GM12873 (cell line): Measurements from ENCODE around the gene BDKRB2.

Experiments
- TF ChIP-seq, protein P1 (sequence below): IDR thresholded peaks from 2 replicates; pipeline ENCODE4 v1.5.1; 2012; ENCODE audit warnings: low read depth, mild to moderate bottlenecking, moderate library complexity, low read length, control low read depth; ENCODE audit not compliant: insufficient read depth; ENCODE audit errors: missing control alignments

Gene BDKRB2

DNA sequence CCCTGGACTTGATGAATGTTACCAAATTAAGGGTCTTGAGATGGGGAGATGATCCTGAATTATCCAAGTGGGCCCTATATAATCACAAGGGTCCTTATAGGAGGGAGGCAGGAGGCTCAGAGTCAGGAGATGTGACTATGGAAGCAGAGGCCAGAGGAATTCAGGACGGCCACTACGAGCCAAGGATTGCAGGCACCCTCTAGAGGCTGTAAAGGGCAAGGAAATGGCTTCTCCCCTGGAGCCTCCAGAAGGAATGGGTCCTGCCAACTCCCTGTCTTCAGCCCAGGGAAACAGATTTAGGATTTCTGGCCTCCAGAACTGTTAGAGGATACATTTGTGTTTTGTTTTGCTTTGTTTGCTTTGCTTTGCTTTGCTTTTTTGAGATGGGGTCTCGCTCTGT is 60.2 kb downstream of the BDKRB2 start:
- TF ChIP-seq, protein P1, sequence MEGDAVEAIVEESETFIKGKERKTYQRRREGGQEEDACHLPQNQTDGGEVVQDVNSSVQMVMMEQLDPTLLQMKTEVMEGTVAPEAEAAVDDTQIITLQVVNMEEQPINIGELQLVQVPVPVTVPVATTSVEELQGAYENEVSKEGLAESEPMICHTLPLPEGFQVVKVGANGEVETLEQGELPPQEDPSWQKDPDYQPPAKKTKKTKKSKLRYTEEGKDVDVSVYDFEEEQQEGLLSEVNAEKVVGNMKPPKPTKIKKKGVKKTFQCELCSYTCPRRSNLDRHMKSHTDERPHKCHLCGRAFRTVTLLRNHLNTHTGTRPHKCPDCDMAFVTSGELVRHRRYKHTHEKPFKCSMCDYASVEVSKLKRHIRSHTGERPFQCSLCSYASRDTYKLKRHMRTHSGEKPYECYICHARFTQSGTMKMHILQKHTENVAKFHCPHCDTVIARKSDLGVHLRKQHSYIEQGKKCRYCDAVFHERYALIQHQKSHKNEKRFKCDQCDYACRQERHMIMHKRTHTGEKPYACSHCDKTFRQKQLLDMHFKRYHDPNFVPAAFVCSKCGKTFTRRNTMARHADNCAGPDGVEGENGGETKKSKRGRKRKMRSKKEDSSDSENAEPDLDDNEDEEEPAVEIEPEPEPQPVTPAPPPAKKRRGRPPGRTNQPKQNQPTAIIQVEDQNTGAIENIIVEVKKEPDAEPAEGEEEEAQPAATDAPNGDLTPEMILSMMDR, result no peak

DNA sequence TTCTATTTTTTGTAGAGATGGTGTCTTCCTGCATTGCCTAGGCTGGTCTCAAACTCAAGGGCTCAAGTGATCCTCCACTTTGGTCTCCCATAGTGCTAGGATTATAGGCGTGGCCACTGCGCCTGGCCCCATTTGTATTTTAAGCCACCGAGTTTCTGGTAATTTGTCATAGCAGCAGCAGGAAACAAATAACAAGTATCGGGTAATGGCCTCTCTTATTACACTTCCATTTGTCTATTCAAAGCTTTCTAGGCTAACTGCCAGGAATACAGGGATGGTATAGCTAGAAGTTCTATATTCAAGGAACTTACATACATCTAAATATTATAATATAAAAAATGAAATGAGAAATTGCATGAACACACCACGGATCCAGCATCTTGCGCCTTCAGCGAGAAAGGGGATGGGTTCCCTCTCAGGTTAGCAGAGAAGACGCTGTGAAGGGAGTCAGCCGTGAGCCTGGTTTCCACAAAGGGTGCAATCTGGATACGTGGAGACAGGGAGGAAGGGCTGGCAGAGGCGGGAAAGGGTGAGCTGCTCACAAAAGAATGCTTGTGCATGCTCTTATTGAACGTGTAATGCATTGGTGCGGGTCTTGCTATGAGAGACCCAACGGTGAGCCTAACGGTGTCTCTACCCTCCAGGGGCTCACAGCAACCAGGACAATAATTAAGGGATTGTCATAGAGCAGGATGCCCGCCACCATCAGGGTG is 60.9 kb downstream of the BDKRB2 start:
- TF ChIP-seq, protein P1, result no peak

DNA sequence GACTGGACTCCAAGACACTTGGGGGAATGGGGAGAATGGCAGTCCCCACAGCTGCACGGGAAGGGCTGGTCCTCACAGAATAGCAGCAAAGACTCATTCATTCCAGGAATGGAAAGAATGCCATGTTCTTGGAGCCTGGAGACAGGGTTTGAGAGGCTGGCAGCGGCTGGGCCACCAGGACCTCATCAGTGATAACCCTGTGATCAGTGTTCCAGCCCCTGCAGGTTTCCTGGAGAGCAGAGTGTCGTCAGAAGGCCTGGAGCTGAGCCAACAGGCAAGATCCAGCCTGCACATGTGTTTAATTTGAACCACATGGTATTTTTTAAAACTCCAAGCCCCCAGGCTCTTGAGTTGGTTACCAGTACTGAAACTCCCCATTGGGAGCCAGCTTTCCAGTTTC is 62.7 kb downstream of the BDKRB2 start:
- TF ChIP-seq, protein P1, result no peak

DNA sequence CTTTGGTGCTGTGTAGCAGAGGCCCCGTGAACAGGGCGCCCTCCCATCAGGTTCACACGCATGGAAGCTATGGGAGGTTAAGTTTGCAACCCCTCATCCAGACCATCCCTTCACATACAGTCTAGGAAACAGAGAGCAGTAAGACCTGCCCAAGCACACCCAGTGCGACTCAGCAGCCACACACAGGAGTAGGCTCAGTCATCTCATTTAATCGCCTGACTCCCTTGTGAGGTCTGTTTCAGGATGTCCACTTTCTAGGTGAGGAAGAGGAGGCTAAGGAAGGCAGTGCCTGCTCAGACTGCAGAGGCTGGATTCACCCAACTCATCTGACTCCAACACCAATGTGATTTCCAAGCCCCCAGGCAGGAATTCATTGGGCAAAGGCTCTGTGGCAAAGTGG is 63.3 kb downstream of the BDKRB2 start:
- TF ChIP-seq, protein P1, result no peak

DNA sequence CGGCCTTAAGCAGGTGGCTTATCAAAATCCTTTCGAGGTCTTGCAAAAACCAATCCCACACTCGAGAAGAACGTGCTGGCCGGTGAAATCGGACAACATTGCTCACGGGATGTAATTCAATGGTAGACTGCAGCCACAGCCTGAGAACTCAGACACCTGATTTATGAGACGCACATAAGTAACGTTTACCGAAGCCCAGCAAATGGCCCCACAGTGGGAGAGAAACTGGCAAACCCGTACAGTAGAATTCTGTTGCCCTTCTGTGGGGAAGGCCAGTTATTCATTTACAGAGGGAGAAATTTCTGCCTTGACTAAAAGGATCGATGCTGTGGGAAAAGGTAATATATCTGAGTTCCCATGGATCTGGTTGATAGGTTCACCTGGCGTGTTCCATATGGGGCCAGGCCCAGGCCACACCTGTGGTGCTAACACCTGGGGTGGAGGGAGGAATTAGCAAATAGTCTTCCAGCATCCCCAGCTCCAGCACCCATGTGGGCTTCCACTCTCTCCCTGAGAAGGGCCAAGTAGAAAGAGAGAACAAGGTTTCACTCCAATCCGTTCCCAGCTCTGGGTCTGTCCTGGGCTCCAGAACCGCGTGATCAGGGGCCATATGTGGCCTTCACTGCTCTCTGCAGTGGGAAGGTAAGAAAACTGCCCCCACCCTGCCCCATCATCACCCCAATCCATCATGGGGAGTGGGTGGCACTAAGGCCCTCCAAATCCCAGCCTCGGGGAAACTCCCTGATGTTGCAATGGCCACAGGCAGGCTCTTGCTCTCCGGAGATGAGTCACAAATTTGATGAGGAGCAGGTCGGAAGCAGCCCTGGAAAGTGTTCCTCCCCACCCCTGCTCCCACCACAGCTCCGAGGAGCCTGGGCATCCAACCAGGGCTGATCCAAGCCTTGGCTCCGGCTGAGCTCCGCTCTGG is 64.1 kb downstream of the BDKRB2 start:
- TF ChIP-seq, protein P1, result no peak

DNA sequence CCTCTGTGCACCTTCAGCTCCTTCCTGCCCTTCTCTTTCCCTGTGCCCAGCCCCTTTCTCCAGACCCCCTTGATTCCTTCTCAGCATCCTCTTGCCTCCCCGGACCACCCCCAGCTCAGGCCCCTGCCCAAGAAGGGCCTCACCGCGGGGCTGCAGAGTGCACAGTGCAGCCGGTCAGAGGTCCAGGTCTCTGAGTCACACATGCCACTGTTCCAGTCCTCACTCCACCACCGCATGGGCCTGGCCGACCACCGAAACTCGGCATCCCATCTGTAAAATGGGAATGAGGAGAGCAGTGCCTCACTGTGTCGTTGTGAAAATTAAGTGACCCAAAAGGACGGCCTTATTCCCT is 64.7 kb downstream of the BDKRB2 start:
- TF ChIP-seq, protein P1, result no peak
